Mononuclear cell (primary cell): Measurements from ENCODE around the gene ARL17B. TPM values are rescaled to one million over a fixed set of nuclear protein-coding genes. Genes with fewer than 3 reads are reported as not detected.
"Not testable (repeated sequence)": the region's sequence is repeated elsewhere in the genome, so short reads cannot be mapped to it uniquely, and the experiment has no call there.

ENCODE experiments used
- H3K27me3 ChIP-seq: 2 replicates; pipeline ENCODE4 v1.6.0; 2011; ENCODE audit warnings: low read length, control low read depth; ENCODE audit not compliant: insufficient read depth
- H3K4me1 ChIP-seq: 2 replicates; pipeline ENCODE4 v1.5.1; 2011; ENCODE audit warnings: mild to moderate bottlenecking, low read length, control low read depth; ENCODE audit not compliant: insufficient read depth
- H3K4me3 ChIP-seq: 2 replicates; pipeline ENCODE4 v1.5.1; 2011; ENCODE audit warnings: mild to moderate bottlenecking, low read length, moderate library complexity
- H3K9me3 ChIP-seq: 2 replicates; pipeline ENCODE4 v1.5.1; 2011; ENCODE audit warnings: low read depth, mild to moderate bottlenecking, control low read depth, low read length
- total RNA-seq: library from RNA; depleted of rRNA; stranded (reverse); fragments of >200 nt; gene quantifications from one replicate; pipeline ENCODE4 v1.2.3, GENCODE V29; 2012

The ARL17B gene
- 10.1 TPM for total RNA-seq

GRCh38 chr17:46361755-46362154, at the start of gene ARL17B:
ARL17B (minus strand) TSS chr17:46361766; CDS start chr17:46358397, 3,369 bp downstream.
- H3K9me3 ChIP-seq = not testable (repeated sequence)

DNA sequence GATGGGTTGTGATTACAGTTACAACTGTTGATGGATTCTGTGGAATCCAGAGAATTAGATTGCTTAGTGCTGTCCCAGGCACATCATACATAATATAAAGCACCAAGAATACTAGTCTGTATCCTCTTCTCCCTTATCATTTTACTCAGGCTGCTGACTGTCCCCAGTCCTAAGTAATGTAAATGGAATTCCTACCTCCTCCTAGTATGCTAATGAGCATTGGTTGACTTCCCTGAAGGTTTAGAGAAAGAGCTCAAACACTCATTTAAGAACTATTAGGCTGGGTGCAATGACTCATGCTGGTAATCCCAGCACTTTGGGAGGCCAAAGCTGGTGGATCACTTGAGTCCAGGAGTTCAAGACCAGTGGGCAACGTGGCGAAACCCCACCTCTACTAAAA, 48.3 kb upstream of the ARL17B start:
- H3K4me1 ChIP-seq, H3K4me3 ChIP-seq, H3K9me3 ChIP-seq, H3K27me3 ChIP-seq: not testable (repeated sequence)

More at GRCh38 chr17:46361755-46362154, at the start of gene ARL17B:
- H3K27me3 ChIP-seq, H3K4me3 ChIP-seq, H3K4me1 ChIP-seq: not testable (repeated sequence)

GRCh38 chr17:46407155-46407554, 45.6 kb upstream of the ARL17B start:
- H3K27me3 ChIP-seq, H3K9me3 ChIP-seq, H3K4me3 ChIP-seq, H3K4me1 ChIP-seq: not testable (repeated sequence)

GRCh38 chr17:46401033-46401787, 39.6 kb upstream of the ARL17B start:
- H3K4me1 ChIP-seq, H3K4me3 ChIP-seq, H3K9me3 ChIP-seq, H3K27me3 ChIP-seq: not testable (repeated sequence)

DNA sequence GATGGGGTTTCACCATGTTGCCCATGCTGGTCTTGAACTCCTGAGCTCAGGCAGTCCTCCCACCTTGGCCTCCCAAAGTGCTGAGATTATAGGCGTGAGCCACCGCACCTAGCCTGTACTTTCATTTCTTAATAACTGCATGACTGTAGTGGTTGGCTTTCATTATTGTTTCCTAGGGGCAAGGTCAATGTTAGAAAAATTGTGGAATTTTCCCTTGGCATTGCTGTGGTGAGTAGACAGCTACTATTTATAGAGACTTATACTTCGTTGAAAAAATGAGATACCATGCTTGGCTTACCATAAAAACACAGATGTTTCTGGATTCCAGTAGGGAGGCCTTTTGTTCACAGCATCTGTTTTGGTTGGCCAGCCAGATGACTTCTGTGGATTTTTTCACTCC, 39.0 kb upstream of the ARL17B start:
- H3K27me3 ChIP-seq, H3K4me1 ChIP-seq, H3K4me3 ChIP-seq, H3K9me3 ChIP-seq: not testable (repeated sequence)

DNA sequence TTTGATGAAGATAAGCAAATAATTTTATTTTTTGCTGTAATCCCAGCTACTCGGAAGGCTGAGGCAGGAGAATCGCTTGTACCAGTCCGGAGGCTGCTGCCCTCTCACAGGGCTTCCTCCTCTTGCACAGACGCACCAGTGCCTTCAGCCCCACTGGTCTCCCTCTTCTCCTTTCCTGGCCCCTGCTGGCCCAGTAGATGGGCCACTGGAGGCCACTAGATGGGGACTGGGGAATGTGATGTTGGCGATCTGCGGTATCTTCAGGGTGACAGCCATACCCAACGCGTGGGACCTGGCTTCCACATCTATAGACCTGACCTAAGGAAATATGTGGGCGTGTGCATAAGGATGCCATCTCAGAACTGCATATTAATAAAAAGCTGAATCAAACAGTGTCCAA, 38.4 kb upstream of the ARL17B start:
- H3K4me1 ChIP-seq, H3K9me3 ChIP-seq, H3K27me3 ChIP-seq, H3K4me3 ChIP-seq: not testable (repeated sequence)

GRCh38 chr17:46396292-46396691, 34.7 kb upstream of the ARL17B start:
- H3K4me3 ChIP-seq, H3K27me3 ChIP-seq, H3K9me3 ChIP-seq, H3K4me1 ChIP-seq: not testable (repeated sequence)

- not testable (repeated sequence) for H3K27me3 ChIP-seq, H3K4me3 ChIP-seq, H3K4me1 ChIP-seq
Measured at GRCh38 chr17:46393702-46394101, 32.1 kb upstream of the ARL17B start.

GRCh38 chr17:46385491-46385890, 23.9 kb upstream of the ARL17B start:
- not testable (repeated sequence) for H3K27me3 ChIP-seq, H3K9me3 ChIP-seq, H3K4me3 ChIP-seq, H3K4me1 ChIP-seq

More at GRCh38 chr17:46393702-46394101, 32.1 kb upstream of the ARL17B start:
- H3K9me3 ChIP-seq = not testable (repeated sequence)

DNA sequence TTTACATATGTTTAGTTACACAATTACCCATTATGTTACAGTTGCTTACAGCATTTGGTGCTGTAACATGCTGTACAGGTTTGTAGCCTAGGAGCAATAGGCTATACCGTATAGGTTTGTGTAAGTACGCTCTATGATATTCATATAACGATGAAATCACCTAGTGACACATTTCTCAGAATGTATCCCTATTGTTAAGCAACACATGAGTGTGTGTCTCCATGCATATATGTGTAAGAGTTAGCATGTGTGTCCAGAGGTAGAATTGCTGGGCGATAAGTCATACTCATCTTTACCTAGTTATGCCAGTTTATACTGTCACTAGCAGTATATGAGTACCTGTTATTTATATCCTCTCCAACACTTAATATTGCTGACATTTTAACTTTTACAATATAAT, 21.6 kb upstream of the ARL17B start:
- not testable (repeated sequence) for H3K9me3 ChIP-seq, H3K4me1 ChIP-seq, H3K4me3 ChIP-seq, H3K27me3 ChIP-seq

GRCh38 chr17:46373418-46373817, 11.9 kb upstream of the ARL17B start:
- not testable (repeated sequence) for H3K4me1 ChIP-seq, H3K4me3 ChIP-seq, H3K27me3 ChIP-seq, H3K9me3 ChIP-seq

GRCh38 chr17:46372236-46373229, 11.0 kb upstream of the ARL17B start:
- not testable (repeated sequence) for H3K4me3 ChIP-seq, H3K4me1 ChIP-seq, H3K9me3 ChIP-seq, H3K27me3 ChIP-seq

DNA sequence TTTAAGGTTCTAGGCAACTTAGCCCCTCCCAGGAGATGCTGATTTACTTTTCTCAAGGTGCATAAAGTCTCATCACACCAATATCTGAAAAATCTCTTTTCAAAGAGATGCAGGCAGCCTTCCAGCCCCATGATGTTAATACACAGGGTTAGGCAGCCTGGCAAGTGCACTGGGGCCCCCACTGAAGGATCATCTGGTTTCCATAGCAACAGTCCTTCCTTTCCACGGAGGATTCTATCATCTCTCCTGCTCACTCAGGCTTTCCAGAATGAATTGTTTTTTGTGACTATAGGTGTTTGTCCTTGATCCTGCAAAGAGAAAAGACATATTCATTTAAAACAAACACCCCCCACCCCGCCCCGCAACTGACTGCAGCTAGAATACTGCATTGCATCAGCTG, 6.0 kb upstream of the ARL17B start:
- H3K9me3 ChIP-seq, H3K27me3 ChIP-seq: not testable (repeated sequence)

DNA sequence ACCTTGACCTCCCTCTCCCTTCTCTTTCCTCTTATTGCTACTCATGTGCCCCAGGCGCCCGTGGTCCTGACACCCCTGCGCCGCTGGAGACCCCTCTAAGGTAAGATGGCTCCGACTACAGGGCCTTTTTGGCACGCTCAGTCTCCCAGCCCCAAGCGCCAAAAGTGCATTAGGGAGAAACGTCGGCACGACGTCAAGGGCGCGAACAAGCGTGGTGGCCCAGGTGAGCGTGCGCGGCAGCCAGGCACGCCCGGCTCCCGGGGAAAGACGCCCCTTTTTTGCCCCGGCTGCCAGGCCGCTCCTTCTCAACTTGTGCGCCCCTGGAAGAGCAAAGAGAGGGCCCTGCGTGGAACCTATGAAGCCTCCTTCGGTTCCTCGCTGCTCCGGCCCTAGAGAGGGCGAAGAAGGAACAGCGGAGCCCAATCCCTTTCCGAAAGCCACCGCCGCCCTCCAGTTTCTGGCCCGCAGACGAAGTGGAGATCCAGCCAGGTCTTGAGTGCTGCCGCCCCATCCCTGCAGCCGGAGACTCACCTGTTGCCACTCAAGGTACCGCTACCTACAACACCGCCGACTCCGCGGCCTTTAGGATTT, 326 bp downstream of the ARL17B start:
- not testable (repeated sequence) for H3K9me3 ChIP-seq, H3K27me3 ChIP-seq, H3K4me1 ChIP-seq, H3K4me3 ChIP-seq

More for the DNA sequence above, 6.0 kb upstream of the ARL17B start:
- not testable (repeated sequence) for H3K4me1 ChIP-seq, H3K4me3 ChIP-seq

GRCh38 chr17:46353856-46354255, 7.7 kb downstream of the ARL17B start:
- not testable (repeated sequence) for H3K4me1 ChIP-seq, H3K9me3 ChIP-seq, H3K27me3 ChIP-seq, H3K4me3 ChIP-seq
